Colonic mucosa (tissue), 4 donors: Measurements from ENCODE around the gene RHBDL3. TPM values are rescaled to one million over a fixed set of nuclear protein-coding genes. Genes with fewer than 3 reads are reported as not detected.

Experiments used
- DNase-seq: peaks from one replicate; pipeline ENCODE4 v3.0.0-alpha.2; 2020
- H3K27ac ChIP-seq: fragments of 200-600 bp; one replicate; pipeline ENCODE4 v1.8.0; 2021
- H3K27me3 ChIP-seq: fragments of 200-600 bp; one replicate; pipeline ENCODE4 v1.8.0; 2021
- H3K36me3 ChIP-seq: fragments of 200-600 bp; one replicate; pipeline ENCODE4 v1.8.0; 2021
- H3K4me1 ChIP-seq: fragments of 200-600 bp; one replicate; pipeline ENCODE4 v1.8.0; 2021; ENCODE audit warnings: mild to moderate bottlenecking
- H3K4me3 ChIP-seq: fragments of 200-600 bp; one replicate; pipeline ENCODE4 v1.8.0; 2021
- H3K9ac ChIP-seq, 2 donors: one replicate each; pipeline ENCODE4 v1.7.0; 2013; ENCODE audit warnings: control low read depth in 2 of 2, low read depth in 2 of 2, low read length in 2 of 2
- H3K9me3 ChIP-seq: fragments of 200-600 bp; one replicate; pipeline ENCODE4 v1.8.0; 2021
- CTCF ChIP-seq: fragments of 200-600 bp; IDR thresholded peaks from one replicate; pipeline ENCODE4 v1.8.0; 2022; ENCODE audit warnings: antibody characterized with exemption, mild to moderate bottlenecking
- intact Hi-C: fragments of 100-400 bp; cut with DNase I; formaldehyde crosslinking; loops from one replicate; pipeline ENCODE4 v1.14.1; 2022
- total RNA-seq, 2 donors: library from RNA; stranded (reverse); fragmentation: NEBNext Ultra II Directional in 1 of 2; extraction: Animal tissue kit (Norgen Biotek cat#: 25700) in 1 of 2; gene quantifications; one replicate each; pipeline ENCODE4 v1.2.1, GENCODE V29; 2021
- donor health status: healthy.
- donor health status: DM: no; HTN: no; CAD: no.
- donor health status: DM: no; HTN: no; CAD: no.

RHBDL3 gene
- total RNA-seq, 2 donors from 2014 or later: 0.53 to 0.62 TPM

GRCh38 chr17:32335687-32336086 is 70.1 kb downstream of the RHBDL3 start:
- no peaks in the 10 kb centered on the region for H3K4me1 ChIP-seq
- no peak overlapping the region for H3K27ac ChIP-seq
- H3K9me3 ChIP-seq: no peaks in the 10 kb centered on the region
- no peak for TF ChIP-seq CTCF
- no peak for DNase-seq
- H3K36me3 ChIP-seq: no peaks in the 10 kb centered on the region
- no peak overlapping the region for H3K4me3 ChIP-seq
- intact Hi-C loops: no loop called here
- no peaks in the 10 kb centered on the region for H3K27me3 ChIP-seq
- no peak overlapping the region for H3K9ac ChIP-seq

GRCh38 chr17:32341141-32341856 is 75.7 kb downstream of the RHBDL3 start:
- TF ChIP-seq CTCF: no peak
- Histone ChIP-seq H3K4me3 (peak overlapping the region; percentile 49), H3K27ac (peak overlapping the region; percentile 80), H3K9ac (peak overlapping the region; percentile 55 to 72), H3K9me3 (no peaks in the 10 kb centered on the region), H3K4me1 (peaks cover 5% of the 10 kb centered on the region), H3K27me3 (no peaks in the 10 kb centered on the region), H3K36me3 (no peaks in the 10 kb centered on the region)
- peak; percentile 36 for DNase-seq
- intact Hi-C loops: loop anchor here (10.0 kb wide), 1 partner anchor 104 kb away; the partner anchor contains the start of gene PSMD11

GRCh38 chr17:32341857-32342602 is 76.4 kb downstream of the RHBDL3 start, which contains the start of gene C17orf75:
Gene C17orf75, minus strand, starts transcription at chr17:32342173. Its CDS starts 34 bp downstream, at chr17:32342139.
- intact Hi-C loops: loop anchor here (10.0 kb wide), 1 partner anchor 103 kb away; the partner anchor contains the start of gene PSMD11
- no peak for TF ChIP-seq CTCF

GRCh38 chr17:32342603-32343325 is 77.1 kb downstream of the RHBDL3 start:
- no peak for TF ChIP-seq CTCF
- intact Hi-C loops: loop anchor here (10.0 kb wide), 1 partner anchor 102 kb away; the partner anchor contains the start of gene PSMD11
- H3K36me3 ChIP-seq: no peaks in the 10 kb centered on the region
- no peaks in the 10 kb centered on the region for H3K27me3 ChIP-seq
- peak overlapping the region in 1 of 2 donors; percentile 57 for H3K9ac ChIP-seq
- DNase-seq: no peak
- H3K4me3 ChIP-seq: peak overlapping the region; percentile 49
- H3K4me1 ChIP-seq: peaks cover 5% of the 10 kb centered on the region
- H3K27ac ChIP-seq: peak overlapping the region; percentile 80
- H3K9me3 ChIP-seq: no peaks in the 10 kb centered on the region

More at GRCh38 chr17:32341857-32342602, 76.4 kb downstream of the RHBDL3 start, which contains the start of gene C17orf75:
- Histone ChIP-seq H3K4me1 (peaks cover 5% of the 10 kb centered on the region), H3K4me3 (peak within 1 kb of the TSS; percentile 49), H3K9ac (peak within 1 kb of the TSS; percentile 57 to 83), H3K9me3 (no peaks in the 10 kb centered on the region), H3K36me3 (no peaks in the 10 kb centered on the region), H3K27ac (peak within 1 kb of the TSS; percentile 80), H3K27me3 (no peaks in the 10 kb centered on the region)
- peak; percentile 81 for DNase-seq
